ENCODE results near the gene LRRC4C. TPM values are rescaled to one million over a fixed set of nuclear protein-coding genes. Genes with fewer than 3 reads are reported as not detected.
"Not testable (repeated sequence)": the region's sequence is repeated elsewhere in the genome, so short reads cannot be mapped to it uniquely, and the experiment has no call there.

Gene LRRC4C
- total RNA-seq, 3 donors from 2014 or later = 0.29 to 4.1 TPM; not detected in 1

GRCh38 chr11:40924915-40925314 is 534.5 kb downstream of the LRRC4C start:
- DNase-seq = no peak
- H3K9me3 ChIP-seq = peaks cover 5% of the 10 kb centered on the region
- intact Hi-C loops (cut with DNase I, micrococcal nuclease) = no loop called here
- no peak for TF ChIP-seq CTCF (IDR thresholded peaks at IDR 0.05)
- H3K4me3 ChIP-seq = no peak overlapping the region
- H3K4me1 ChIP-seq (ENCODE audit: low read depth) = no peaks in the 10 kb centered on the region
- no peak for ATAC-seq
- H3K36me3 ChIP-seq (ENCODE audit: low read depth) = no peaks in the 10 kb centered on the region

DNA sequence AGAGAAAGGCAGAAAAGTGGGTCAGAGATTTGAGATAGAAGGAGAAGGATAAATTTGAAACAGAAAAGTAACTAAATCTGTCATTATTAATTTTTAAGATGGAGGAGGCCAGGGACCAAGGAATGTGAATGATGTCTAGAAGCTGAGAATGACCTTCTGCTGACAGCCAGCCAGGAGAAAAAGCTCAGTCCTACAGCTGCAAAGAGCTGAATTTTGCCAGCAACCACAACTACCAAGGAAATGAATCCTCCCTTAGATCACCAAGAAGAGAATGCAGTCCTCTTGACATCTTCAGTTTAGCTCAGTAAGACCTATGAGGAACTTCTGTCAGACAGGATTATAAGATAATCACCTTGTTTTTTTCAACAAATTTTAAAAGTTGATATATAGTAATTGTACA is 538.2 kb downstream of the LRRC4C start:
- no peaks in the 10 kb centered on the region for H3K36me3 ChIP-seq (ENCODE audit: low read depth)
- no peak for TF ChIP-seq CTCF (IDR thresholded peaks at IDR 0.05)
- DNase-seq = no peak
- intact Hi-C loops (cut with DNase I, micrococcal nuclease) = no loop called here
- H3K9me3 ChIP-seq = peaks cover 4% of the 10 kb centered on the region
- no peak for ATAC-seq
- H3K4me3 ChIP-seq = no peak overlapping the region
- no peaks in the 10 kb centered on the region for H3K4me1 ChIP-seq (ENCODE audit: low read depth)

DNA sequence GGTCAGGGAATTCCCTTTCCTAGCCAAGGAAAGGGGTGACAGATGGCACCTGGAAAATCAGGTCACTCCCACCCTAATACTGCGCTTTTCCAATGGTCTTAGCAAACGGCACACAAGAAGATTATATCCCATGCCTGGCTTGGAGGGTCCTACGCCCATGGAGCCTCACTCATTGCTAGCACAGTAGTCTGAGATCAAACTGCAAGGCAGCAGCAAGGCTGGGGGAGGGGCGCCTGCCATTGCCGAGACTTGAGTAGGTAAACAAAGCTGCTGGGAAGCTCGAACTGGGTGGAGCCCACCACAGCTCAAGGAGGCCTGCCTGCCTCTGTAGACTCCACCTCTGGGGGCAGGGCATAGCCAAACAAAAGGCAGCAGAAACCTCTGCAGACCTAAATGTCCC is 548.7 kb downstream of the LRRC4C start:
- H3K36me3 ChIP-seq (ENCODE audit: low read depth); intact Hi-C loops (cut with DNase I, micrococcal nuclease); H3K4me1 ChIP-seq (ENCODE audit: low read depth); ATAC-seq; H3K4me3 ChIP-seq; DNase-seq: not testable (repeated sequence)
- H3K9me3 ChIP-seq = peaks cover 19% of the 10 kb centered on the region

DNA sequence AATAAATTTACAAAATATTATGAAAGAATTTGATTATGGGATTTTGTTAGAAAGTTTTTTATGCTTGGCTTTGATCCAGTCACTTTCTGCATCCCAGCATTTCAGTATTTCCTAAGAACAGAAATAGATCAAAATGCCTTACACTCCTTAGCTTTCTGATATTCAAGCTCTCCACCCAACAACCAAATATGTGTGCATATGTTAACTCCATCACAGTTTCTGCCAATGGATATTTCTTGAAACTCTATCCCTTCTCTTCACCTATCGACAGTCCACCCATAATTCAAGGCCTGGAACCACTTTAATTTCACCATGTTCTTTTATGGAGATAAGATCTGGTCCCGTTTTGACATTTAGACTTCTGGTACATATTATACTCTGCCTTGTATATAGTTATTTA is 565.0 kb downstream of the LRRC4C start:
- H3K9me3 ChIP-seq = peaks cover 14% of the 10 kb centered on the region
- no peaks in the 10 kb centered on the region for H3K4me1 ChIP-seq (ENCODE audit: low read depth)
- intact Hi-C loops (cut with DNase I, micrococcal nuclease) = no loop called here
- H3K4me3 ChIP-seq = no peak overlapping the region
- ATAC-seq (no peak), DNase-seq (no peak)
- no peak for TF ChIP-seq CTCF (IDR thresholded peaks at IDR 0.05)
- H3K36me3 ChIP-seq (ENCODE audit: low read depth) = no peaks in the 10 kb centered on the region

- intact Hi-C loops (cut with DNase I, micrococcal nuclease) = no loop called here
- ATAC-seq (no peak), DNase-seq (no peak)
- H3K4me3 ChIP-seq = no peak overlapping the region
- no peaks in the 10 kb centered on the region for H3K36me3 ChIP-seq (ENCODE audit: low read depth)
- no peaks in the 10 kb centered on the region for H3K4me1 ChIP-seq (ENCODE audit: low read depth)
- peaks cover 16% of the 10 kb centered on the region for H3K9me3 ChIP-seq
- no peak for TF ChIP-seq CTCF (IDR thresholded peaks at IDR 0.05)
Observed at GRCh38 chr11:40885250-40885954, 574.0 kb downstream of the LRRC4C start.

DNA sequence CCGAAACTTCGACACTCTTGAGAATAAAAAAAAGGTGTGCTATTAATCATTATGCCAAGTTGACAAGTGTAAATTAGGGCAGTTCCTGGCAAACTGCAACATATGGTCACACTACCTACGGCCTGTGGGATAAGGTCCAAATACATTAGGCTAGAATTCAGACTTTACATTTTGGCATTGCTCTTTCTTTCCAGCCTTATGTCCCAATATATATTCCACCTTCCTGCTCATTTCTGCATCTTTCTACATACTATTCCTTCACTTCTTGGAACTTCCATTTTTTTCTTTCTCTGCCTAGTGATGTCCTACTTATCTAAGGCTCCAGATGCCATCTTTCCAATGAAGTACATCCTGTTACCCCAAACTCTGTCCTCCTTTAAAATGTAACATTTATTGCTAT is 577.2 kb downstream of the LRRC4C start:
- no peak overlapping the region for H3K4me3 ChIP-seq
- H3K4me1 ChIP-seq (ENCODE audit: low read depth) = no peaks in the 10 kb centered on the region
- TF ChIP-seq CTCF (IDR thresholded peaks at IDR 0.05) = no peak
- no peaks in the 10 kb centered on the region for H3K36me3 ChIP-seq (ENCODE audit: low read depth)
- peaks cover 15% of the 10 kb centered on the region for H3K9me3 ChIP-seq
- intact Hi-C loops (cut with DNase I, micrococcal nuclease) = no loop called here
- no peak for ATAC-seq
- no peak for DNase-seq

Data from mucosa of descending colon (tissue), 3 donors.